Stomach (tissue), 9 donors: ENCODE measurements around the gene C4orf50. TPM values are rescaled to one million over a fixed set of nuclear protein-coding genes. Genes with fewer than 3 reads are reported as not detected.
"Not testable (repeated sequence)": the region's sequence is repeated elsewhere in the genome, so short reads cannot be mapped to it uniquely, and the experiment has no call there.

Experiments used
- DNase-seq, 2 donors: peaks; one replicate each; pipeline versions ENCODE4 v3.0.0 to v3.0.0-alpha.2; 2013 to 2019
- H3K27ac ChIP-seq, 5 donors: fragments of 200-600 bp in 4 of 5; sonication (generic) in 4 of 5; one replicate each; pipeline ENCODE4 v1.5.1; 2013 to 2019; ENCODE audit warnings: mild to moderate bottlenecking in 1 of 5, moderate library complexity in 1 of 5
- H3K27me3 ChIP-seq, 3 donors: fragments of 200-600 bp; sonication (generic); one replicate each; pipeline ENCODE4 v1.5.1; 2017 to 2019; ENCODE audit warnings: mixed run types in 1 of 3
- H3K36me3 ChIP-seq, 4 donors: fragments of 200-600 bp; sonication (generic); 1 replicate in 3 of 4; 2 replicates in 1 of 4; pipeline ENCODE4 v1.5.1; 2016 to 2019
- H3K4me1 ChIP-seq, 4 donors: fragments of 200-600 bp; sonication (generic); one replicate each; pipeline ENCODE4 v1.5.1; 2016 to 2019
- H3K4me3 ChIP-seq, 4 donors: fragments of 200-600 bp; sonication (generic) in 3 of 4; one replicate each; pipeline ENCODE4 v1.5.1; 2016 to 2019; ENCODE audit warnings: mild to moderate bottlenecking in 1 of 4
- H3K9me3 ChIP-seq, 4 donors: fragments of 200-600 bp; sonication (generic); one replicate each; pipeline ENCODE4 v1.5.1; 2016 to 2019
- EP300 ChIP-seq: sonication (generic); formaldehyde crosslinking; IDR thresholded peaks from one replicate; pipeline ENCODE4 v1.6.1; 2017; ENCODE audit warnings: antibody characterized with exemption
- POLR2A ChIP-seq, 4 donors: fragments of 450-650 bp; IDR thresholded peaks; one replicate each; pipeline ENCODE4 v1.6.1; 2016; ENCODE audit warnings: antibody characterized with exemption in 4 of 4, control low read depth in 2 of 4, mild to moderate bottlenecking in 1 of 4, moderate library complexity in 1 of 4
- POLR2AphosphoS5 ChIP-seq, 3 donors: sonication (generic); formaldehyde crosslinking; IDR thresholded peaks; one replicate each; pipeline ENCODE4 v1.6.1; 2016; ENCODE audit warnings: antibody characterized with exemption in 3 of 3
- WGBS, 5 donors: extraction: QIAGEN DNeasy Blood & Tissue Kit in 3 of 5; methylation state at CpG; one replicate each; pipeline versions ENCODE4 v1.1.5 to v1.1.7; 2013 to 2018; 5-methylcytosine and 5-hydroxymethylcytosine counted together
- intact Hi-C: fragments of 100-400 bp; cut with DNase I; formaldehyde crosslinking; loops from one replicate; pipeline ENCODE4 v1.15.1; 2023; ENCODE audit warnings: low total_unique reads
- polyA plus RNA-seq, 3 donors: library from polyadenylated mRNA; stranded (reverse); fragments of 200-250 nt; gene quantifications; one replicate each; pipeline ENCODE4 v1.2.3, GENCODE V29; 2013
- total RNA-seq, 5 donors: library from RNA; depleted of rRNA; stranded (reverse); fragments of >200 nt; gene quantifications; one replicate each; pipeline versions ENCODE4 v1.1.0 to v1.2.3, GENCODE V29; 2014 to 2016
- TF ChIP-seq, protein P1 (sequence below), 7 experiments: fragments of 450-650 bp in 4 of 7; fragments of 200-600 bp in 3 of 7; sonication (generic) in 3 of 7; IDR thresholded peaks; one replicate each; pipeline ENCODE4 v1.5.1; 2016 to 2019; ENCODE audit warnings: antibody characterized with exemption in 7 of 7, control low read depth in 2 of 7, mild to moderate bottlenecking in 1 of 7
- donor health status: healthy with polysubstance abuse.
- donor health status: Bipolar disorder and iron deficiency.
- donor health status: healthy.

Gene C4orf50
- total and polyA plus RNA-seq, 8 donors = under 0.01 to 1.8 (median 0.85) TPM; not detected in 4

DNA sequence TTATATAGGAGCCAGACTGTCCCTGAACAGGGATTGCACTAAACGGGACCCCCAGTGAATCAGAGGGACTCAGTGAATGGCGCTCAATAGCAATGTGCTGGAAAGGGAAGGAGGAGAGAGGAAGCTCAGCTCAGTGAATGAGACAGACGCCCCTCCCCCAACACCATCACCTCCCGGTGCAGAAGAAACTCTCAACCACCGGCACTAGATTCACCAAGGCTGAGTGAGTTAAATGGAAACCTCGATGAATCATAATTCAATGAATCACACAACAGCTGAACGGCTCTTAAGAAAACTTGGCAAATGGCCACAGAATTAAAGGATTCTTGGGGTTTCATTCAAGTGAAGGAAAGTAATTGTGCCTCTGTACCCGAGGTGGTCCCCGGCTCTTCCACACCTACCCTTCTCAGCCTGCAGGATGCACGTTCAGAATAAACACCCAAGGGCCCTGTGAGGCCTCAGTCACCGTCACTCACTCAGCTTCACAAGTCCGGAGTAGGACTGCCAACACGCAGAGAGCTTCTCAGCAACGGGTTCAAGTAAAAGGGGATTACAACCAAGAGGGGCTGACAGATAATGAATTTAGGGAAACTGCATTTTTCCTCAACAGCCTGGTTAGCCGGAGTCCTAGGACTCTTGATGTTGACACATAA, 154.6 kb downstream of the C4orf50 start:
- 43 to 55% (median 51%) methylated on average over 15 of the region's 15 CpGs for WGBS, 5 donors
- Histone ChIP-seq H3K36me3 (no peaks in the 10 kb centered on the region), H3K27ac (no peak overlapping the region), H3K9me3 (no peaks in the 10 kb centered on the region), H3K4me3 (no peak overlapping the region), H3K27me3 (peaks cover 0 to 40% (median 0%) of the 10 kb centered on the region in 3 donors), H3K4me1 (no peaks in the 10 kb centered on the region)
- TF ChIP-seq POLR2A (IDR thresholded peaks at IDR 0.05) (no peak), EP300 (no peak), POLR2AphosphoS5 (IDR thresholded peaks at IDR 0.05) (no peak)
- TF ChIP-seq, protein P1, sequence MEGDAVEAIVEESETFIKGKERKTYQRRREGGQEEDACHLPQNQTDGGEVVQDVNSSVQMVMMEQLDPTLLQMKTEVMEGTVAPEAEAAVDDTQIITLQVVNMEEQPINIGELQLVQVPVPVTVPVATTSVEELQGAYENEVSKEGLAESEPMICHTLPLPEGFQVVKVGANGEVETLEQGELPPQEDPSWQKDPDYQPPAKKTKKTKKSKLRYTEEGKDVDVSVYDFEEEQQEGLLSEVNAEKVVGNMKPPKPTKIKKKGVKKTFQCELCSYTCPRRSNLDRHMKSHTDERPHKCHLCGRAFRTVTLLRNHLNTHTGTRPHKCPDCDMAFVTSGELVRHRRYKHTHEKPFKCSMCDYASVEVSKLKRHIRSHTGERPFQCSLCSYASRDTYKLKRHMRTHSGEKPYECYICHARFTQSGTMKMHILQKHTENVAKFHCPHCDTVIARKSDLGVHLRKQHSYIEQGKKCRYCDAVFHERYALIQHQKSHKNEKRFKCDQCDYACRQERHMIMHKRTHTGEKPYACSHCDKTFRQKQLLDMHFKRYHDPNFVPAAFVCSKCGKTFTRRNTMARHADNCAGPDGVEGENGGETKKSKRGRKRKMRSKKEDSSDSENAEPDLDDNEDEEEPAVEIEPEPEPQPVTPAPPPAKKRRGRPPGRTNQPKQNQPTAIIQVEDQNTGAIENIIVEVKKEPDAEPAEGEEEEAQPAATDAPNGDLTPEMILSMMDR (IDR thresholded peaks at IDR 0.05) = no peak
- peak in 1 of 2 donors; percentile 20 for DNase-seq
- intact Hi-C loops = no loop called here

DNA sequence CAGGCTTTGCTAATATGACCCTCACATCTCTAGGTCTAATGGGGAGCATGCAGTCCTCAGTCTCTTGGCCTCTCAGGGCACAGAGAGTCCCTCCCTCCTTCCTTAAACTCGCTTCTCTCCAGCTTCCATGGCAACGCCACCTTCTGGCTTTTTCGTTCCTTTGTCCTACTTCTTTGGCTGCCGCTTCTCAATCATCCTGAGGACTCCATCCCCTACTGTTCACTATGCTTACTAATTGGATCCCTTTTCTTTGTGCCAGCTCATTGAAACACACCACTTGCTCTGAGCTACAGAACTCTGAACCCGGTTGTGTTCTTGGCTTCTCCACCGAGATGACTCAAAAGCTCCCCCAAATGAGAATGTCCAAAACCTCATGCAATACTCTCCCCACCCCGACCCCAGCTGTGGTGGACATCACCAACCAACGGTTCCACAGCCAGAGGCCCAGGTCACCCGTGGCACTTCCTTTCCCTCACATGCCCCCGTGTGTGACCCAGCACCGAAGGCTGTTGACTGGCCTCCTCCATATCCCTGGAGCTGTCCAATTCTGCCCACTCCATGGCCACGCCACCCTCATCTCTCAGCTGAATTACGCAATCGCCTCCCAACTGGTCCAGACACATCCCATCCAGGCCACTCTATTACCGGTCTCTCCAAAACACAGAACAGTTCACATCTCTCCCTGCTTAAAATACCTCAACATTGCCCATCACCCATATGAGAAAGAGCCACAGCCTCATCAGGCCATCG, 160.0 kb downstream of the C4orf50 start:
- WGBS, 5 donors = 84 to 90% (median 86%) methylated on average over 16 of the region's 16 CpGs

DNA sequence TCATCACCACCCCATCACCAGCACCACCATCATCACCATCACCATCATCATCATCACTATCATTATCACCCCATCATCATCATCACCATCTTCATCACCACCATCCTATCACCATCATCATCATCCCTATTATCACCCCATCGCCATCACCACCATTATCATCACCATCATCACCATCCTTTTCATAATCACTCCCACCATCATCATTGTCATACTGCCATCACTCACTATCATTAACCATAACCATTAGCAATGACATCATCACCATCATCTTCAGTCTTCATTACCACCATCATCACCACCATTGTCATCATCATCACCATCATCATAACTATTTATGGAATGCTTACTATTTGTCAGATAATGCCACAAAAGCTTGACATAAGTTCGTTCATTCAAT, 161.0 kb downstream of the C4orf50 start:
- Histone ChIP-seq H3K36me3 (no peaks in the 10 kb centered on the region), H3K9me3 (no peaks in the 10 kb centered on the region), H3K27me3 (peaks cover 0 to 24% (median 0%) of the 10 kb centered on the region in 3 donors), H3K27ac (no peak overlapping the region), H3K4me3 (no peak overlapping the region), H3K4me1 (no peaks in the 10 kb centered on the region)
- 75 to 83% (median 77%) methylated on average over 2 of the region's 2 CpGs for WGBS, 5 donors
- no peak for DNase-seq
- intact Hi-C loops = no loop called here
- TF ChIP-seq EP300 = no peak
- TF ChIP-seq, protein P1 (IDR thresholded peaks at IDR 0.05) = no peak

More for the DNA sequence above, 160.0 kb downstream of the C4orf50 start:
- no peak for DNase-seq
- H3K4me1 ChIP-seq = no peaks in the 10 kb centered on the region
- H3K9me3 ChIP-seq = no peaks in the 10 kb centered on the region
- no peak overlapping the region for H3K27ac ChIP-seq
- TF ChIP-seq, protein P1 (IDR thresholded peaks at IDR 0.05) = no peak
- no peak for TF ChIP-seq POLR2AphosphoS5 (IDR thresholded peaks at IDR 0.05)
- TF ChIP-seq EP300 = no peak
- peaks cover 0 to 28% (median 0%) of the 10 kb centered on the region in 3 donors for H3K27me3 ChIP-seq
- no peaks in the 10 kb centered on the region for H3K36me3 ChIP-seq
- intact Hi-C loops = no loop called here
- H3K4me3 ChIP-seq = no peak overlapping the region

DNA sequence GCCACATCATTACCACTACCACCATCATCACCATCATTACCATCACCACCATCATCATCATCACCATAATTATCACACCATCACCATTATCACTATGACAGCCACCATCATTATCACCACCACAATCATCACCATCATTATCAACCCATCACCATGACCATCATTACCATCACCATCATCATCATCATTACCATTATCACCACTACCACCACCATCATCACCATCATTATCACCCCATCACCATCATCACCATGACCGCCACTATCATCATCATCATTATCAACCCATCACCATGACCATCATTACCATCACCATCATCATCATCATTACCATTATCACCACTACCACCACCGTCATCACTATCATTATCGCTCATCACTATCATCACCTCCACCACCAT, 161.9 kb downstream of the C4orf50 start:
- 91 to 97% (median 95%) methylated on average over 3 of the region's 3 CpGs for WGBS, 5 donors
- H3K4me1 ChIP-seq, H3K36me3 ChIP-seq, intact Hi-C loops, H3K4me3 ChIP-seq, H3K9me3 ChIP-seq, DNase-seq, H3K27ac ChIP-seq: not testable (repeated sequence)
- peaks cover 0 to 26% (median 0%) of the 10 kb centered on the region in 3 donors for H3K27me3 ChIP-seq

DNA sequence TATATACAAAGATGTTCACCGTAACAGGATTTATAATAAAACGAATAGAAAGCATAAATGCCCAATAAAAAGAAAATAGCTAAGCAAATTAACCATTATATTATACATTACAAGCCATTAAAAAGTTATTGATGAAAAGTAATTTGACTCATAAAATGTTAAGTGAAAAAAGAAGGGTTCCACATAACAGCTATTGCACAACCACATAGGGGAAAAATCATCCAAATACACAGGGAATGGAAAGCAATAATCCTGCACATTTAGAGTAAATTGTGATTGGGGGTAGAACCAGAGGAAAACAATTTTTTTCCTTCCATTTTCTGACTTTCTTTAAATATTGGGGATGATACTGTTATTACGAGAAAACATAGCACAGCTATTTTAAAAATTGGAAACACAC, 163.3 kb downstream of the C4orf50 start:
- H3K4me3 ChIP-seq = no peak overlapping the region
- 82 to 95% (median 85%) methylated on average over 3 of the region's 3 CpGs for WGBS, 5 donors
- H3K27ac ChIP-seq = no peak overlapping the region
- no peaks in the 10 kb centered on the region for H3K9me3 ChIP-seq
- no peaks in the 10 kb centered on the region for H3K4me1 ChIP-seq
- TF ChIP-seq EP300 (no peak), POLR2A (IDR thresholded peaks at IDR 0.05) (no peak), POLR2AphosphoS5 (IDR thresholded peaks at IDR 0.05) (no peak)
- TF ChIP-seq, protein P1 (IDR thresholded peaks at IDR 0.05) = no peak
- no peaks in the 10 kb centered on the region for H3K36me3 ChIP-seq
- H3K27me3 ChIP-seq = peaks cover 0 to 27% (median 3%) of the 10 kb centered on the region in 3 donors
- intact Hi-C loops = no loop called here
- no peak for DNase-seq
